ENCODE measurements around the gene SPATA33.

- TF ChIP-seq SMAD3 (CRISPR knock-in tag; IDR thresholded peaks at IDR 0.05; ENCODE audit: borderline replicate concordance) (no peak), ZNF532 (CRISPR knock-in tag; IDR thresholded peaks at IDR 0.05; ENCODE audit: borderline replicate concordance) (no peak), CTCF (IDR thresholded peaks at IDR 0.05) (no peak), FOXP1 (CRISPR knock-in tag; IDR thresholded peaks at IDR 0.05; ENCODE audit: borderline replicate concordance) (no peak), USF2 (CRISPR knock-in tag; IDR thresholded peaks at IDR 0.05) (no peak), ELF4 (CRISPR knock-in tag; IDR thresholded peaks at IDR 0.05; ENCODE audit: low read depth) (no peak), MYBL2 (CRISPR knock-in tag; IDR thresholded peaks at IDR 0.05) (no peak), ZNF138 (CRISPR knock-in tag; conservative IDR thresholded peaks at IDR 0.05) (no peak)
These were observed 59.5 kb downstream of the SPATA33 start for GRCh38 chr16:89716916-89717687.

Measured in WTC11 (cell line).